Measurements from ENCODE around the gene C8G.

Gene C8G

DNA sequence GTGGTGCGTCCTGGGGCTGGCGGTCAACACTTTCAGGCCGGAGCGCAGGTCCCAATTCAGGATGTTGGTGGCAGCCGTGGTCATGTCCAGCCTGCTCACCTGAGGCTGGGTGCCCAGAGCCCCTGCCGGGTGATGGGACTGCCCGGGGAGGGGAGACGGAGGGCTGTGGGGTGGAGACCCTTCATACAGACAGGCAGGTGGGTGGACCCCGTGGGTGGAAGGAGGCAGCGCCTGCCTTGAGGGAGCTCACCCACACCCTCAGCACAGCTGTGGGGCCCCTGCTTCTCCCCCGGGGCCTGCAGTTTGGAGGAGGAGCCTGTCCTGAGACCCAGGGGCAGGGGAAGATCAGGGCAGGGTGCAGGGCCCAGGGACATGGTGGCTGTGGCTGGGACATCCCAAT is 25.3 kb downstream of the C8G start:
- DNase-seq: no peak

- no peak for DNase-seq
Measured at GRCh38 chr9:136971746-136972145, 26.7 kb downstream of the C8G start.

- DNase-seq: no peak
Measured at GRCh38 chr9:136972335-136972734, 27.3 kb downstream of the C8G start.

- no peak for DNase-seq
Measured at GRCh38 chr9:136972743-136973142, 27.7 kb downstream of the C8G start.

- DNase-seq: no peak
Measured at GRCh38 chr9:136973618-136974617, 28.9 kb downstream of the C8G start.

DNA sequence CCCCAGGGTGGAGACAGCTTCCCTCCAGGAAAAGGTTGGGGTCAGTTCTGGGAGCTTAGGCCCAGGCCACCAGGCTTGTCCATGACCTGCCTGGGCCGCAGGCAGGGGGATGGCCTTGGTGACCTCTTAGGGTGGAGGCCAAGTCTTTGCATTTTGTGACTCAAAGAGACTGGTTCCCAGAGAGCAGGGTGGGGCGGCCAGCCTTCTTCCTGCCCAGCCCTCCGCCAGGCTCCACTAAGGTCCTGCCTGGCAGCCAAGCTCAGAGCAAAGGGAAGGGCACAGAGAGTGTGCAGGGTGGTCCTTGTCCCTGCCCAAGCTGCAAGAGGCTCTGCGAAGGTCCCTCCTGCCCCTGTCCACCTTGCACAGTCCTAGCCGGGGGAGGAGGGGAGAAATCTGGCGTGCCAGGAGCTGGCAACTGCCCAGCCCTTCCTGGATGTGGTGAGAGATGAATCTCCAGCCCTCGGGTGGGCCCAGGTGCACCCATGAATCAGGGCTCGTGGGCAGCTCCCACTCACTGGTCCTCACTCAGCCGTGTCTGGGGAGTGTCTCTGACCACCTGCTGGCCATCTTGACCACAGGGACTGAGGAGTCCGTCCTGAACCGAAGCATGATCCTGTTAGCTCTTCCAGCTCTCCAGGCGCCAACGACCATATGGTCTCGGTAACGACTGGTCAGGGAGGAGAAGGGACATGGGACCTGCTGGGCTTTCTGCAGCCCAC is 29.9 kb downstream of the C8G start:
- no peak for DNase-seq

GRCh38 chr9:136975644-136976043 is 30.6 kb downstream of the C8G start:
- no peak for DNase-seq

DNA sequence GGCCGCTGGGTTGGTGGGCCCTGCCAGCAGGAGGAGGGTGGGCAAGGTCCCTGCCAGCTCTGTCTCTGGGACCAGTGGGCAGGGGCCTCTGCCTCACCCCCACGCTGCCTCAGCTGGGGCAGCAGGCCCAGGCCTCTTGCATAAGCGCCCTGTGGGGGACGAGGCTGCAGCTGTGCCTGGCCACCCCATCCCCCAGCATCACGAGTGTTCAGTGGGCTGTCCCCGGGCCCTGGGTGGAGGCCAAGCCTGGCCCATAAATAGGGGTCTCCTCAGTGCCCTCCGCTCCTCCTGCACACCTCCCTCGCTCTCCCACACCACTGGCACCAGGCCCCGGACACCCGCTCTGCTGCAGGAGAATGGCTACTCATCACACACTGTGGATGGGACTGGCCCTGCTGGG is 32.2 kb downstream of the C8G start, which contains the start of gene PTGDS:
Gene PTGDS, plus strand, starts transcription at position 282 of the 400 bp plus-strand sequence. Its CDS starts 75 bp downstream, at position 357.
- DNase-seq: no peak

- DNase-seq: no peak
Measured at GRCh38 chr9:136977649-136978072, 32.6 kb downstream of the C8G start.

DNA sequence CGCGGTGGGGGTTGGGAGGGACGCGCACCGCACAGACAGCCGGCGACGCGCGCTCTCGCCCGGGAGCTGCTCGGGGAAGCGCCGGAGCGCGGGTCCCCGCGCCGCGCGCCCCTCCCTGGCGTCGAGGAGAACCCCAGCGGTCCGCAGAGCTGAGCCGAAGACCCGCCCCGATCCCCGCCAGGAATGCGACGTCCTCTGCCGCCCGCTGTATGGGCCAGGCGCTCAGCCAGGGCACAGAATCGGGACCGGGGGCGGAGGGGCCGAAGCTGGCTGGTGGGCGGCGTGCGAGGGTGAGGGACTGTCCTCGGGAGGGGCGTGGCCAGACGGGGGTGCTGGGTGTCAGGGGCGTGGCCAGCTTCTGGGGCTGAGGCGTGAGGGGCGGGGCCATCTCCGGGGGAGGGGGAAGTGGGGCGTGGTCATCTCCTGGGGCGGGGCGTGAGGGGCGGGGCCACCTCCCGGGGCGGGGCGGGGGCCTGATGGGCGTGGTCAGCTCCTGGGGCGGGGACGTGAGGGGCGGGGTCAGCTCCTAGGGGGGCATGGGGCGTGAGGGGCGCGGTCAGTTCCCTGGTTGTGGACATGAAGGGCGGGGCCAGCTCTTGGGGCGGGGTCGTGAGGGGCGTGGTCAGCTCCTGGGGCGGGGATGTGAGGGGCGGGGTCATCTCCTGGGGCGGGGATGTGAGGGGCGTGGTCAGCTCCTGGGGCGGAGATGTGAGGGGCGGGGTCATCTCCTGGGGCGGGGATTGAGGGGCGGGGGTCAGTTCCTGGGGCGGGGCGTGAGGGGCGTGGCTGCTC is 33.2 kb downstream of the C8G start:
- peak; percentile 56 for DNase-seq

GRCh38 chr9:136978865-136979544 is 34.0 kb downstream of the C8G start:
- DNase-seq: no peak

DNA sequence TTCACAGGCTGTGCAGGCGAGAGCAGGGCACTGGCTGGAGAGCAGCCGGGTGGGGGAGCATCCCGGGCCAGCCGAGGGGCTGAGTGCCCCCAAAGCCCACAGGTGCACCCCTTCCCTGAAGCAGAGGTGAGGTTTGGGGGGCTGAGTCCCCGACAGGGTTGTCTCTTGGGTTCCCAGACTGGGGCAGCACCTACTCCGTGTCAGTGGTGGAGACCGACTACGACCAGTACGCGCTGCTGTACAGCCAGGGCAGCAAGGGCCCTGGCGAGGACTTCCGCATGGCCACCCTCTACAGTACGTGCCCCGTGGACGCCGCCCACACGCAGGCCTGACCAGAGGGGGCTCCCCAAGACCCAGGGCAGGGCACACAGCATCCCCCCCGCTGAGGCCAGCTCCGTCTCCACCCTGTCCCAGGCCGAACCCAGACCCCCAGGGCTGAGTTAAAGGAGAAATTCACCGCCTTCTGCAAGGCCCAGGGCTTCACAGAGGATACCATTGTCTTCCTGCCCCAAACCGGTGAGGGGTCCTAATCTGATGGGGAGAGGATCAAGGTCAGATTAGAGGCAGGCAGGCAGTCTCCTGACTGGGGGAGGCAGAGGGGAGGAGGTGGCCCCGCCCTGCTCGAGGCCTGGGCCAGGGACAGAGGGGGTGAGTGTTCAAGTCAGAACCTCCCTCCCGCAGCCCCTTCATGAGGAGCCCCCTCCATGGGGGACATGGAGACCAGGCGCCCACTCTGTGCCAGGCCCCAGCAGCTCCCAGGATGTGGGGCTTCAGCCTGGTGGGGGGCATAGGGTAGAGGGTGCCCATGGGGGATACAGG is 34.9 kb downstream of the C8G start:
- no peak for DNase-seq

- no peak for DNase-seq
Measured at GRCh38 chr9:136980669-136981478, 35.8 kb downstream of the C8G start.

GRCh38 chr9:136981588-136982231 is 36.7 kb downstream of the C8G start:
- no peak for DNase-seq

DNA sequence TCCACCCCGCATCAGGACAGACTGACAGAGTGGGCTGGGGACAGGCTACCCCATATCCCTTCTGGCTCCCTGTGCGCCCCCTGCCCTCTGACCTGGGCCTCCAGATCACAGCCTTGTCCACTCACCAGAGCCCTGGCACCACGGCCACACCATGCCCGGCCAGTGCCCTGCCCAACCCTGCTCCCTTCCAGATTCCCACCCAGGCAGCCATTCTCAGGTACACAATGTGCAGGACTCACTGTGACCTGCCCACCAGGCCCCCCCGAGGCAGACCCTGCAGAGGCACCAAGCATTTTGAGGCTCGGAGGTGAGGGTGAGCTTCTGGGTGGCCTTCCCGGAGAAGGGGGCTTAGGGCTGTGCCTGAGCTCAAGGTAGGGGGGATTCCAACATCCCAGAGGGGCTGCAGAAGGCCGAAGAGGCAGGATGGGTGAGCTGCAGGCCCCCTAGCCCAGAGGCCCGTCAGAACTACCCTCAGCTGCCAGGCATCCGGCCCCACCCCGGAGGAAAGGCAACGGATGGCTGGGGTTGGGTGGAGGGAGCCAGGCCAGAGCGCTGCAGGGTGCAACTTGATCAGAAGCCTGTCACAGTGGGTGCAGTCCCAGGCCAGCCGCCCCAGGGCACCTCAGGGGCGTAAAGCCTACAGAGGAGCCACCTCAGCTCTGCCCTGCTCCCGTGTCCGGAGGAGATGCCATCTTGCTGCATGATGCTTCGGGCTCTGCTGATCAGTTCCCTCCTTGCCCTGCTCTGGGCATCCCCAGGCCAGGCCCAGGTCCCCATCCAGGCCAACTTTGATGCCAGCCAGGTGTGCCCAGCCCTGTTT is 37.4 kb downstream of the C8G start, which contains the start of gene LCNL1:
Gene LCNL1, plus strand, starts transcription at position 762 of the 820 bp plus-strand sequence. CDS start 594 bp downstream, outside the sequence.
- DNase-seq: no peak

DNA sequence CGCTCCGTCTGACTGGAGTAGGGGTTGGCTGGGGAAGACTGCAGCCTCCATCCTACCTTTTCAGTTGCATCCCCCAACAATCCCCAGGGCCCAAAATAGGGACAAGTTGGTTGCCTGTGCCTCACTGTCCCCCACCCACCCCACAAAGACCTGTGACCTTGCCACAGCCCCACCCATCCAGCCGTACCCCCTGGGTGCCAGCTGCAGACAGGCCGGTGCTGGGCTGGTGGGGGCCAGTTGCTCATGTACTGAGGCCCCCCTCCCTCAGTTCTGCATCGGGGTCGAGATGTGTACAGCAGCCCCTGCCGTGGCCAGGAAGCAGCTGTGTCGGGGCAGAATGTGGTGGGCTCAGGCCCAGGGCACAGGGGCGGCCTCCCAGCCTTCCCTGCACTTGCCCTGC is 38.1 kb downstream of the C8G start:
- no peak for DNase-seq

- no peak for DNase-seq
Measured at GRCh38 chr9:136983656-136984314, 38.7 kb downstream of the C8G start.

GRCh38 chr9:136984464-136985026 is 39.5 kb downstream of the C8G start:
- no peak for DNase-seq

All from NCI-H774 (cell line).